ENCODE results near the gene FBLN2. TPM values are rescaled to one million over a fixed set of nuclear protein-coding genes. Genes with fewer than 3 reads are reported as not detected.

FBLN2 gene
- total and polyA plus RNA-seq, 2 of the 13 experiments (the other 11 are each of a cell fraction or from before 2014, with no cell fraction given) = not detected

GRCh38 chr3:13648060-13649001, 99.4 kb downstream of the FBLN2 start (continued):
- TF ChIP-seq UBTF (CRISPR knock-in tag; IDR thresholded peaks at IDR 0.05) = peak; percentile 28; the same call in 1 of the 2 replicates
- no peak for TF ChIP-seq LCORL (IDR thresholded peaks at IDR 0.05)
- peak; percentile 34; the same call in 1 of the 2 replicates for TF ChIP-seq LCORL (CRISPR knock-in tag; IDR thresholded peaks at IDR 0.05)
- TF ChIP-seq PATZ1 (CRISPR knock-in tag; IDR thresholded peaks at IDR 0.05) = peak; percentile 40; the same call in 1 of the 2 replicates
- no peak for TF ChIP-seq POGK (CRISPR knock-in tag; conservative IDR thresholded peaks at IDR 0.05)
- TF ChIP-seq ADNP (CRISPR knock-in tag; IDR thresholded peaks at IDR 0.05) = no peak
- TF ChIP-seq RFXAP (CRISPR knock-in tag; IDR thresholded peaks at IDR 0.05; ENCODE audit: borderline replicate concordance) = no peak; the same call in 1 of the 2 replicates
- no peak for TF ChIP-seq NKX3-1 (CRISPR knock-in tag; IDR thresholded peaks at IDR 0.05)
- no peak for TF ChIP-seq CHD4 (IDR thresholded peaks at IDR 0.05; ENCODE audit: borderline replicate concordance, low read length)
- TF ChIP-seq ZNF501 (CRISPR knock-in tag; IDR thresholded peaks at IDR 0.05) = no peak
- TF ChIP-seq ZNF383 (CRISPR knock-in tag; IDR thresholded peaks at IDR 0.05; ENCODE audit: borderline replicate concordance) = no peak
- no peak for TF ChIP-seq TMF1 (CRISPR knock-in tag; IDR thresholded peaks at IDR 0.05; ENCODE audit: low read depth)
- no peak for TF ChIP-seq SIX1 (CRISPR knock-in tag; IDR thresholded peaks at IDR 0.05; ENCODE audit: borderline replicate concordance)
- no peak for TF ChIP-seq CREB3 (CRISPR knock-in tag; IDR thresholded peaks at IDR 0.05)
- no peak for TF ChIP-seq ZFP36L2 (CRISPR knock-in tag; IDR thresholded peaks at IDR 0.05)
- no peak for TF ChIP-seq HDAC1 (CRISPR knock-in tag; IDR thresholded peaks at IDR 0.05)
- no peak for TF ChIP-seq ATF5 (CRISPR knock-in tag; IDR thresholded peaks at IDR 0.05; ENCODE audit: low read depth)
- peak; percentile 37; the same call in 1 of the 2 replicates for TF ChIP-seq FOXO1 (CRISPR knock-in tag; IDR thresholded peaks at IDR 0.05)
- no peak for TF ChIP-seq ZBTB21 (CRISPR knock-in tag; IDR thresholded peaks at IDR 0.05)
- no peak for TF ChIP-seq MAFF (IDR thresholded peaks at IDR 0.05; ENCODE audit: low read depth, low read length)
- TF ChIP-seq ZNF34 (CRISPR knock-in tag; IDR thresholded peaks at IDR 0.05; ENCODE audit: borderline replicate concordance) = no peak
- TF ChIP-seq FOSL2 (CRISPR knock-in tag; IDR thresholded peaks at IDR 0.05) = peak; percentile 16; the same call in 1 of the 2 replicates

Measured in HepG2 (cell line).